ENCODE measurements around the gene RNF41.
A peak's percentile ranks its signal among the peaks of the same experiment; 100 is the strongest.

RNF41 gene

DNA sequence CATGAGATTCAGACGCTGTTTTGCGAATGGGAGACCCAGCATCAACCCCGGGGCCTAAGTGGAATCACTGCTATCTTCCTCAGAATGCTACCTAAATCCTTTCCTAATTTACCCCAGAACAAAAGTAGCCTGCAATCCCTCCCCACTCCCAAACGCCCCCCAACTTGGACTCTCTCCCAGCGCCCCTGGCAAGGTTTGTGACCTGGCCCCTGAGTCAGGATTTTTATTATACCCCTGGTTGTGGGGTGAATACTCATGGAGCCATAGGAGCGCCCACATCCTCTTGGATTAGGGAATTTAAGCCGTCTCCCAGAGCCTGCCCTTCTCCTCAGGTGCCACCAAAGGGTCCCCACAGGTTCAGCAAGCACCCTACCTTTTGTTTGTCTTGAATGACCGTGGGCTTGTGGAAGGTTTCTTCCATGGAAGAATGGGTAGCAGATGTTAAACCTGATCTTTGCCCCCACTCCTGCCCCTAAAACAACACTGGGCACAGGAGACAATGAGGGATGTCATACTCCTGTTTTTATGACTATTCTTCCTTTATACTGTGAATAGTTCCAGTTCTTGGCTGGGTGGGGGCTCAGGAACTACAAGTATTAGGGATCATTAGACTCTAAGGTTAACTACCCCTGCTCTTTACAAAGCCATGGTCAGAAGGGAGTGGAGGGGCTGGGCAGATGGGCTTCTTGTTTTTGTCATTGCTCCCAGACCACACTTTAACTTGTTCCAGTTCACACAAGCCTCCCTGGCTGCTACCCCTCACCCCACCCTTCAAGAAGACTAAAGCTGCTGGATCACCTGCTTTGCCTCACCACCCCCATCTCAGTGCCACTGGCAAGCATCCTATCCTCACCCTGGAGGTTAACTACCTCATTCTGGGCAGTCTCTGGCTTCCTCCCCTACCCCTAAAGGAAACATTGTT is 68.7 kb downstream of the RNF41 start:
- Histone ChIP-seq H3K9ac (ENCODE audit: low read length) (peak overlapping the region; percentile 77), H2AFZ (ENCODE audit: low read depth, low read length, severe bottlenecking) (peak overlapping the region; percentile 36), H3K4me2 (ENCODE audit: low read depth, low read length, poor library complexity, severe bottlenecking) (peak overlapping the region; percentile 80), H3K9me3 (ENCODE audit: insufficient read depth, low read length) (no peaks in the 10 kb centered on the region), H3K27me3 (ENCODE audit: low read length) (no peaks in the 10 kb centered on the region), H4K20me1 (ENCODE audit: low read depth, low read length) (no peaks in the 10 kb centered on the region), H3K79me2 (ENCODE audit: insufficient read depth, low read length) (peaks cover 6% of the 10 kb centered on the region; the same call in 1 of the 2 replicates), H3K27ac (ENCODE audit: low read depth, low read length) (peak overlapping the region; percentile 15; the same call in 1 of the 2 replicates), H3K9me2 (replicated peaks; ENCODE audit: insufficient read depth, low read length) (no peaks in the 10 kb centered on the region), H3F3A (ENCODE audit: insufficient read depth) (peaks cover 14% of the 10 kb centered on the region; the same call in 1 of the 2 replicates), H3K36me3 (ENCODE audit: low read length) (no peaks in the 10 kb centered on the region), H3K4me3 (ENCODE audit: insufficient read depth, low read length, poor library complexity, severe bottlenecking) (peak overlapping the region; percentile 74)
- no peak for TF ChIP-seq EZH2phosphoT487 (conservative IDR thresholded peaks at IDR 0.05; ENCODE audit: low read length)
- no peak for TF ChIP-seq CTCF (IDR thresholded peaks at IDR 0.05; ENCODE audit: insufficient read depth, low read length, poor library complexity, severe bottlenecking)

Measured in SU-DHL-6 (cell line).